ENCODE measurements around the gene TRAF3.

TRAF3 gene

GRCh38 chr14:102949062-102949800 lies 172.0 kb downstream of the TRAF3 start:
- Histone ChIP-seq H3K9me3 (ENCODE audit: severe bottlenecking) (no peaks in the 10 kb centered on the region), H3K27me3 (ENCODE audit: insufficient read depth, poor library complexity, severe bottlenecking) (no peaks in the 10 kb centered on the region), H3K4me3 (ENCODE audit: severe bottlenecking) (no peak overlapping the region), H3K4me1 (ENCODE audit: insufficient read depth, poor library complexity, severe bottlenecking) (no peaks in the 10 kb centered on the region), H3K27ac (ENCODE audit: poor library complexity, severe bottlenecking) (no peak overlapping the region), H3K36me3 (ENCODE audit: low read depth) (peaks cover 92% of the 10 kb centered on the region)
- DNase-seq (ENCODE audit: low spot score) (peak; percentile 65), ATAC-seq (ENCODE audit: low read depth) (no peak)
- no peak for TF ChIP-seq CTCF (IDR thresholded peaks at IDR 0.05; ENCODE audit: poor library complexity, severe bottlenecking)

- H3K27me3 ChIP-seq (ENCODE audit: insufficient read depth, poor library complexity, severe bottlenecking) = no peaks in the 10 kb centered on the region
- H3K36me3 ChIP-seq (ENCODE audit: low read depth) = peaks cover 92% of the 10 kb centered on the region
- no peak overlapping the region for H3K27ac ChIP-seq (ENCODE audit: poor library complexity, severe bottlenecking)
- TF ChIP-seq CTCF (IDR thresholded peaks at IDR 0.05; ENCODE audit: poor library complexity, severe bottlenecking) = no peak
- ATAC-seq (ENCODE audit: low read depth) (peak; percentile 7; the same call in 1 of the 3 replicates), DNase-seq (ENCODE audit: low spot score) (peak; percentile 66)
- no peaks in the 10 kb centered on the region for H3K9me3 ChIP-seq (ENCODE audit: severe bottlenecking)
- no peaks in the 10 kb centered on the region for H3K4me1 ChIP-seq (ENCODE audit: insufficient read depth, poor library complexity, severe bottlenecking)
- no peak overlapping the region for H3K4me3 ChIP-seq (ENCODE audit: severe bottlenecking)
Observed at GRCh38 chr14:102949801-102950451, 172.7 kb downstream of the TRAF3 start.

- no peak for TF ChIP-seq CTCF (IDR thresholded peaks at IDR 0.05; ENCODE audit: poor library complexity, severe bottlenecking)
- ATAC-seq (ENCODE audit: low read depth) (no peak), DNase-seq (ENCODE audit: low spot score) (peak; percentile 70)
- Histone ChIP-seq H3K27me3 (ENCODE audit: insufficient read depth, poor library complexity, severe bottlenecking) (no peaks in the 10 kb centered on the region), H3K4me1 (ENCODE audit: insufficient read depth, poor library complexity, severe bottlenecking) (no peaks in the 10 kb centered on the region), H3K4me3 (ENCODE audit: severe bottlenecking) (no peak overlapping the region), H3K9me3 (ENCODE audit: severe bottlenecking) (no peaks in the 10 kb centered on the region), H3K27ac (ENCODE audit: poor library complexity, severe bottlenecking) (no peak overlapping the region), H3K36me3 (ENCODE audit: low read depth) (peaks cover 92% of the 10 kb centered on the region)
Observed at GRCh38 chr14:102951034-102951433, 173.8 kb downstream of the TRAF3 start.

GRCh38 chr14:102951799-102952198 lies 174.6 kb downstream of the TRAF3 start:
- DNase-seq (ENCODE audit: low spot score) (no peak), ATAC-seq (ENCODE audit: low read depth) (no peak)
- Histone ChIP-seq H3K4me3 (ENCODE audit: severe bottlenecking) (no peak overlapping the region), H3K27me3 (ENCODE audit: insufficient read depth, poor library complexity, severe bottlenecking) (no peaks in the 10 kb centered on the region), H3K4me1 (ENCODE audit: insufficient read depth, poor library complexity, severe bottlenecking) (no peaks in the 10 kb centered on the region), H3K9me3 (ENCODE audit: severe bottlenecking) (no peaks in the 10 kb centered on the region), H3K27ac (ENCODE audit: poor library complexity, severe bottlenecking) (no peak overlapping the region), H3K36me3 (ENCODE audit: low read depth) (peaks cover 92% of the 10 kb centered on the region)
- TF ChIP-seq CTCF (IDR thresholded peaks at IDR 0.05; ENCODE audit: poor library complexity, severe bottlenecking) = no peak

- no peak overlapping the region for H3K4me3 ChIP-seq (ENCODE audit: severe bottlenecking)
- no peak for TF ChIP-seq CTCF (IDR thresholded peaks at IDR 0.05; ENCODE audit: poor library complexity, severe bottlenecking)
- H3K27ac ChIP-seq (ENCODE audit: poor library complexity, severe bottlenecking) = no peak overlapping the region
- H3K4me1 ChIP-seq (ENCODE audit: insufficient read depth, poor library complexity, severe bottlenecking) = no peaks in the 10 kb centered on the region
- H3K36me3 ChIP-seq (ENCODE audit: low read depth) = peaks cover 89% of the 10 kb centered on the region
- no peaks in the 10 kb centered on the region for H3K27me3 ChIP-seq (ENCODE audit: insufficient read depth, poor library complexity, severe bottlenecking)
- no peak for DNase-seq (ENCODE audit: low spot score)
- no peak for ATAC-seq (ENCODE audit: low read depth)
- no peaks in the 10 kb centered on the region for H3K9me3 ChIP-seq (ENCODE audit: severe bottlenecking)
Observed at GRCh38 chr14:102952276-102952675, 175.0 kb downstream of the TRAF3 start.
